NCI-H1048 (cell line): ENCODE results near the gene SLC5A5.
"Not testable (repeated sequence)": the region's sequence is repeated elsewhere in the genome, so short reads cannot be mapped to it uniquely, and the experiment has no call there.

Experiments
- DNase-seq: peaks from one replicate; lab custom pipeline; 2025; lab: John Stamatoyannopoulos, UW

SLC5A5 gene

DNA sequence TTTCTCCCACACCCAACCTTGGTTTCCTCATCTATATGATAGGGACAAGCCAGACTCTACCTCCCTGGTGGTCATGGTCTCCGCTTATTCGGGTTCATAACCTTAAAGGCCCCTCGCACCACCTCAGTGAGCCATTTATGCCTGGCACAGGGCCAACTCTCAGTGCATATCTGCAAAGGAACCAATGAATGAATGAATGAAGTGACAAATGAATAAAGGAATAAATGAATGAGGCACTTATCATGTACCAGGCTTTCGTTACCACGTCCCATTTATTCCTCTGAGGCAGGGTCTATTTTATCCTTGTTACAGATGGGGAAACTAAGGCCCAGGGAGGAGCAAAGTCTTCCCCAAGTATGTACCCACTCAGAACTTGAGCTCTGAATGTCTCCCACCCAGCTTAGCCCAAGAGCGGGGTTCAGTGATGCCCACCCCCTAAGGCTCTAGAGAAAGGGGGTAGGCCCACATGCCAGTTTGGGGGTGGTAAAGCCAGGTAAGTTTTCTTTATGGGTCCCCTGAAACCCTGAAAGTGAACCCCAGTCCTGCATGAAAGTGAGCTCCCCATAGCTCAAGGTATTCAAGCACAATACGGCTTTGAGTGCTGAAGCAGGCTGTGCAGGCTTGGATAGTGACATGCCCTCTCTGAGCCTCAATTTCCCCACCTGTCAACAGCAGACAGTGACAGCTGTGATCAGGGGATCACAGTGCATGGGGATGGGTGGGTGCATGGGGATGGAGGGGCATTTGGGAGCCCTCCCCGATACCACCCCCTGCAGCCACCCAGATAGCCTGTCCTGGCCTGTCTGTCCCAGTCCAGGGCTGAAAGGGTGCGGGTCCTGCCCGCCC is 490 bp upstream of the SLC5A5 start:
- DNase-seq, result no peak

DNA sequence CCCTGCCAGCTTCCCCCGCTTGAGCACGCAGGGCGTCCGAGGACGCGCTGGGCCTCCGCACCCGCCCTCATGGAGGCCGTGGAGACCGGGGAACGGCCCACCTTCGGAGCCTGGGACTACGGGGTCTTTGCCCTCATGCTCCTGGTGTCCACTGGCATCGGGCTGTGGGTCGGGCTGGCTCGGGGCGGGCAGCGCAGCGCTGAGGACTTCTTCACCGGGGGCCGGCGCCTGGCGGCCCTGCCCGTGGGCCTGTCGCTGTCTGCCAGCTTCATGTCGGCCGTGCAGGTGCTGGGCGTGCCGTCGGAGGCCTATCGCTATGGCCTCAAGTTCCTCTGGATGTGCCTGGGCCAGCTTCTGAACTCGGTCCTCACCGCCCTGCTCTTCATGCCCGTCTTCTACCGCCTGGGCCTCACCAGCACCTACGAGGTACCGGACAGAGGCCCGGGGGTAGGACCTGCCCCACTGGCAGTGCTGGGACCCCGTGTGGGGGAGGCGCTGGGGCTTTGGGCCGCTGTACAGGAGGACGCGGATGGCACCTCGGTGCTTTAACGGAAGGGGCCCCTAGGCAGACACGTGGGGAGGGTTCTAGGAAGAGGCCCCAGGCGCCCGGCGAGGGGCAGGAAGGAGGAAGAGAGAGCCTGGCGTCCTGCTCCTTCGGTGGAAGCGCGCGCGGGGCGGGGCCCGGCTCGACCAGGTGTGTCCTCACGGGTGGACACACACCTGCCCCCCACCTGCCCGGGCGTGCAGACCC is 681 bp downstream of the SLC5A5 start:
- DNase-seq, result no peak

DNA sequence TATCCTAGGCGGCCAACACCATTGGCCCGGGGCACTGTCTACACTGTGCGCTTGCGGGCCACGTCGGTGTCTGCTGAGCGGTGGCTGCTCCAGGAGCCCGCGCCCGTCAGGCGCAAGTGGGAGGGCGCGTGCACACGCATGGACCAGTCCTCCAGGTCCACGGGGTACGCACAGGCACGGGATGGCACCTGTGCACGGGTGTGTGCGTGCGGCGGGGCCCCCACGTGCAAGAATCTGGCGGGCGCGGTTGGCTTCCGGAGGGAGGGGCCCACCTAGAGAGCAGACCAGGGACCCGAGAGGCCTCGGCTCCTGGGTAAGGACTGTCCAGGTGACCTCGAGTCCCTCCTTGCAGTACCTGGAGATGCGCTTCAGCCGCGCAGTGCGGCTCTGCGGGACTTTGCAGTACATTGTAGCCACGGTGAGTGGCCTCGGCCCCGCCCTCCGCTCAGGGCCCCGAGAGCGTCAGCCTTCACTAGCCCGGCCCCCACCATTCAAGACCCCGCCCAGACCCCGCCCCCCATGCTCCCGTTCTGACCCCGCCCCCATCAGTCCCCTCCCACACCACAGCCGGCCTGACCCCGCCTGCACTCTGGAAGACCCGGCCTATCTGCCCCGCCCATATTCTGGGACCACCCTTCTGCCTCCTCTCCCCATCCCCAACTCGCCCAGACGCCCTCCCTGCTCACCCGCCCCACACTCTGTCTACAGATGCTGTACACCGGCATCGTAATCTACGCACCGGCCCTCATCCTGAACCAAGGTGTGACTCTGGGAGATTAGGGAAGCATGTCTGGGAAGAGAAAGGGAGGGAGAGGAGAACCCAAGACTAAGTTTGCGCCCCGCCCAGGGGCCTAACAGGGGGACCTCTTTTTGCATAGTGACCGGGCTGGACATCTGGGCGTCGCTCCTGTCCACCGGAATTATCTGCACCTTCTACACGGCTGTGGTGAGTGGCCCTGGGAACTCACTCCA is 2.3 kb downstream of the SLC5A5 start:
- DNase-seq, result no peak

DNA sequence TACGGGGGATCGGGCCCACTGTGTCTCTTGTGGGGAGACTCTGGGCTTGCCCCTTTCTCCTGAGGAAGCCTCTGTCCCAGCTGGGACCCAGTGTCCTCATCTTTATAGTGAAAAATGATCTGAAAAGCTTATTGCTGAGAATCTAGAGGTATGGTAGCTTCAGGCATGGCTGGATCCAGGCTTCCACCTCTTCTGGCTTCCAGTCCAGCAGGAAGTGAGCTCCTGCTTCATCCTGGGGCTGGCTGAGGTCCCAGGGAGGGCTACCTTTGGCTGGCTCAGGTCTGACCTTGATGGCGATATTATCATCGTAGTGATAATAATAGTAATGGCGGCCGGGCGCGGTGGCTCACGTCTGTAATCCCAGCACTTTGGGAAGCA is 3.0 kb downstream of the SLC5A5 start:
- DNase-seq, result no peak

DNA sequence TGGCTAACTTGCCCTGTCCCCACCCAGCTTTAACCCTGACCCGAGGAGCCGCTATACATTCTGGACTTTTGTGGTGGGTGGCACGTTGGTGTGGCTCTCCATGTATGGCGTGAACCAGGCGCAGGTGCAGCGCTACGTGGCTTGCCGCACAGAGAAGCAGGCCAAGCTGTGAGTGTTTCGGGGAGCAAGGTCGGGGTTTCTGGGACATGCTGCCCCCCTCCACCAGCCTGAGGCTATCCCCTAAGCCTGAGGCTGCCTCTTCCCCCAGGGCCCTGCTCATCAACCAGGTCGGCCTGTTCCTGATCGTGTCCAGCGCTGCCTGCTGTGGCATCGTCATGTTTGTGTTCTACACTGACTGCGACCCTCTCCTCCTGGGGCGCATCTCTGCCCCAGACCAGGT is 6.0 kb downstream of the SLC5A5 start:
- DNase-seq, result no peak

DNA sequence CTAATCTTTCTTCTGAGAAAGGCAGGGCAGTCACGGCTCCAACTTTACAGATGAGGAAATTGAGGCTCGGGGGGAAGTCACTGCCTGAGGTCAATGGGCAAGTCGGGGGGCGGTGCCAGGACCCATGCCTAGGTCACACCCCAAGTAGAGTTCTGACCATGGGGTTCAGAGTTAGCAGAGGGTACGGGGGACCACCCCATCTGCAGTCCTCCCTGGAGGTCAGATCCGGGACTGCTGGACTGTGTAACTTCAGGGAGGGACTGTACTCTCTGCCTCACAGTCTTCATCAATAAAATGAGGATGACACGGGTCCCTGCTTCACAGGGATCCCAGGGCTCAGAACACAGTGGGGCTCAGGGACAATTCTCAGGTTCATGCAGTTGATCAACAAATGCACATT is 7.7 kb downstream of the SLC5A5 start:
- DNase-seq, result no peak

DNA sequence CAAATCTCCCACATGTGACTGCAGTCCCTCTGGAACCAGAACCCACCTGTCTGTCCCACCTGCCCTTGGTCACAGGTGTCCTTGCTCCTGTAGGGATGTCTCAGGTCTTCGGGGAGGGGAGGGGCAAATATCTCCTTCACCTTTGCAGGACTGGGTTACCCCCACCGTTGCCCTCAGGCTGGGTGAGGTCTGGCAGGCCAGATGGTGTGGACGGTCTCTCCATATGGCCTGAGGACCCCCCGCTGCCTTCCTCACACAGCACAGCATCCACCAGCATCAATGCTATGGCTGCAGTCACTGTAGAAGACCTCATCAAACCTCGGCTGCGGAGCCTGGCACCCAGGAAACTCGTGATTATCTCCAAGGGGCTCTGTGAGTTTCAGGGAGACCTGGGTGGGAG is 10.0 kb downstream of the SLC5A5 start:
- DNase-seq, result no peak

DNA sequence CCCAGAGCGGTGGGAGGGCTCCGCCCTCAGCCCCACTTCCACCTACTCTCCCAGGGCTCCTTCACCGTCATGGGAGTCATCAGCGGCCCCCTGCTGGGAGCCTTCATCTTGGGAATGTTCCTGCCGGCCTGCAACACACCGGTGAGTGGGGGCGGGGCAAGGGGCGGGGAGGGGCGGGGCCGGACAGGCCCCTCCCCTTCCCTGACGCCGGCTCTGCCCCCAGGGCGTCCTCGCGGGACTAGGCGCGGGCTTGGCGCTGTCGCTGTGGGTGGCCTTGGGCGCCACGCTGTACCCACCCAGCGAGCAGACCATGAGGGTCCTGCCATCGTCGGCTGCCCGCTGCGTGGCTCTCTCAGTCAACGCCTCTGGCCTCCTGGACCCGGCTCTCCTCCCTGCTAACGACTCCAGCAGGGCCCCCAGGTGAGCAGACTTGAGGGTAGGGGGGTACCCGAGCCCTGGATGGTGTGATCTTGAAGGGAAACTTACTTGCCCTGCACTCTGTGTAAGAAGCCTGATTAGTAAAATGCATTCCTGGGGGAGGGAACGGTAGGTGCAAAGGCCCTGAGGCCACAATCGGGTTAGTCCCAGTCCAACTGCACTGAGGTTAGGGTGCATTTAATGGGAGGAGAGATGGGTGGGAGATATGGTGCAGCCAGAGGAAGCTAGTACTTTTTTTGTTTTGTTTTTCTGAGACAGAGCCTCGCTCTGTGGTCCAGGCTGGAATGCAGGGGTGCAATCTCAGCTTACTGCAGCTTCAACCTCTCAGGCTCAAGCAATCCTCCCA is 12.1 kb downstream of the SLC5A5 start:
- no peak for DNase-seq

DNA sequence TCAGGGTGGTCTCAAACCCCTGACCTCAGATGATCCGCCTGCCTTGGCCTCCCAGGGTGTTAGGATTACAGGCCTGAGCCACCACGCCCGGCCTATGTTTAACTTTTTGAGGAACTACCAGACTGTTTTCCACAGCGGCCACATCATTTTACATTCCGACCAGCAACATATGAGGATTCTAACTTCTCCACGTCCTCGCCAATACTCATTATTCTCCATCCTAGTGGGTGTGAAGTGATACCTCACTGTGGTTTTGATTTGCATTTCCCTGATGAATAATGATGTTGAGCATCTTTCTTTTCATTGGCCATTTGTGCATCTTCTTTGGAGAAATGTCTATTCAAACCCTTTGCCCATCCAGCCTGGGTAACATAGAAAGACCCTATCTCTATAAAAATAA is 14.8 kb downstream of the SLC5A5 start:
- no peak for DNase-seq

DNA sequence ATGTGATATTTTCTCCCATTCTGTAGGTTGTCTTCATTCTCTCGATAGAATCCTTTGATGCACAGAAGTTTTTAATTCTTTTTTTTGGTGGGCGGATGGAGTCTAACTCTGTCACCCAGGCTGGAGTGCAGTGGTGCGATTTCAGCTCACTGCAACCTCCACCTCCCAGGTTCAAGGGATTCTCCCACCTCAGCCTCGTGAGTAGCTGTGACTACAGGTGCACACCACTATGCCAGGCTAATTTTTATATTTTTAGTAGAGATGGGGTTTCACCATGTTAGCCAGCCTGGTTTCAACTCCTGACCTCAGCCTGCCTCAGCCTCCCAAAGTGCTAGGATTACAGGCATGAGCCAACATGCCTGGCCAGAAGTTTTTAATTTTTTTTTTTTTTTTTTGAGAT is 15.5 kb downstream of the SLC5A5 start:
- not testable (repeated sequence) for DNase-seq

DNA sequence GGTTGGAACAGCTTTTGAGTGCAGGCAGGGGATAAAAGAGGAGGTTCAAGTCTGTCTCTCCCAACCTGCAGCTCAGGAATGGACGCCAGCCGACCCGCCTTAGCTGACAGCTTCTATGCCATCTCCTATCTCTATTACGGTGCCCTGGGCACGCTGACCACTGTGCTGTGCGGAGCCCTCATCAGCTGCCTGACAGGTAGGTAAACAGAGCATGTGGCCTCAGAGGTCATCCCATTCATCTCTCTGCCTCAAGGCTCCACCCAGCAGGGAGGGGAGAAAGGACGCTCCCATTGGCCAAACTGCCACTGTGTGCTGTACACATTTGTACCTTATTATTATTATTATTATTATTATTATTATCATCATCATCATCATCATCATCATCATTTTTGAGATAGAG is 16.5 kb downstream of the SLC5A5 start:
- DNase-seq, result no peak

DNA sequence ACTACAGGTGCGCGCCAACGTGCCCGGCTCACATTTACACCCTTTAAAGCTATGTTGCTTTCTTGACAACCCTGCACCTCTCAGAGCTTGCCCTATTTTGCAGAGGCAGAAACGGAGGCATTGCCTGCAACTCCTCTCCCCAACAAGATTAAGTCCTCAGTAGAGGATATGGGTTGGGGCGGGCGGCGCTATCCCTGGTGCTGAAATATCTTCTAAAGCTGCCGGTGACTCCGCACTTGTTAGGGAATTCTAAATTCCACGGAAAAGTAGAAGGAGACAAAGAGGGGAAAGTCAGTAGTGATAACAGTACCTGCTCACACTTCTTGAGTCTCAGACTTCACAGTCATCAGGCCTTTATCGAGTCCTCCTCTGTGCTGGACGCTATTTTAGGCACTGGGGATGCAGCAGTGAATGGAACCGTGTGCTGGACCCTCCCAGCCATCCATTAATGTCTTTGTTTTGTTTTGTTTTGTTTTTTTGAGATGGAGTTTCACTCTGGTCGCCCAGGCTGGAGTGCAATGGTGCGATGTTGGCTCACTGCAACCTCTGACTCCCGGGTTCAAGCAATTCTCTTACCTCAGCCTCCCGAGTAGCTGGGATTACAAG is 18.0 kb downstream of the SLC5A5 start:
- DNase-seq, result no peak

DNA sequence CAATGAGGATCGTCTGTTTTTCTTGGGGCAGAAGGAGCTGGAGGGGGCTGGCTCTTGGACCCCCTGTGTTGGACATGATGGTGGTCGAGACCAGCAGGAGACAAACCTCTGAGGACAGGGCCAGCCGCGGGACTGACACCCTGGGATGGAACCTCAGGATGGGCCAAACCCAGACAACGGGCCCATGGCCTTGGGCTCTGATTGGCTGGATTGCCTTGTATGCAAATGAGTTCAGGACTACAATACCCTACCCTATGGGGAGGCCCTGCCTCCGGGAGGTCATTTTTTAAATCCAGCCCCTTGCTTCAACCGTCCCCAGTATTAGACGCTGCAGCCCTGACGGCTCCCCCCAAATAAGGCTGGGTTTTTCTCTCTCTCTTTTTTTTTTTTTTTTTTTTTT is 22.0 kb downstream of the SLC5A5 start:
- no peak for DNase-seq

DNA sequence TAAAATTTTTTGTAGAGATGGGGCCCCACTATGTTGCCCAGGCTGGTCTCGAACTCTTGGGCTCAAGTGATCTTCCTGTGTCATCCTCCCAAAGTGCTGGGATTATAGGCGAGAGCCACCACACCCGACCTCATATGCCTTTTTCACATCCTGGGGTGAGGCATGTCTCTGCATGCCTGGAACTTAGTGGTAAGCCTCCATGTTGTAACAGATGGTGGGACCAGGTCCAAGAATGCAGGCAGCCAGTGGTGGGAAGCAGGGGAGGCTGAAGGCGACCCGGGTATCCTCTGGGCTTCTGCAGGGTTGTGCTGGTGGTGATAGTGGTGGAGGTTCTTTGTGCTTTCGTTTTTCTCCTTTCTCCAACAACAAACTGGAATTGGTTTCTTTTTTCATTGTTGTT is 31.0 kb downstream of the SLC5A5 start:
- no peak for DNase-seq

DNA sequence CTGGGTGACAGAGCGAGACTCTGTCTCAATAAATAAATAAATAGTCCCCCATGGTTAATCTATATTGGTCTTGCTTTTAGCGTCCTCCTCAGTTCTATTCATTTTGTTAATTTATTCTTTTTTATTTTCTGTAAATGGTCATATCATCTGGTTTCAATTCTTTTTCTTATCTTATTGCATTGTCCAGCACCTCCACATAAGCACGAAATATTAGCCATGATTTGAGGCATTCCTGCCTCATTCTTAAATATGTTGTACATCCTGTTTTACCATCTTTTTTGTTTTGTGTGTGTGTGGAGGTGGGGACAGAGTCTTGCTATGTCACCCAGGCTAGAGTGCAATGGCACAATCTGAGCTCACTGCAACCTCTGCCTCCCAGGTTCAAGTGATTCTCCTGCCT is 36.5 kb downstream of the SLC5A5 start:
- no peak for DNase-seq

DNA sequence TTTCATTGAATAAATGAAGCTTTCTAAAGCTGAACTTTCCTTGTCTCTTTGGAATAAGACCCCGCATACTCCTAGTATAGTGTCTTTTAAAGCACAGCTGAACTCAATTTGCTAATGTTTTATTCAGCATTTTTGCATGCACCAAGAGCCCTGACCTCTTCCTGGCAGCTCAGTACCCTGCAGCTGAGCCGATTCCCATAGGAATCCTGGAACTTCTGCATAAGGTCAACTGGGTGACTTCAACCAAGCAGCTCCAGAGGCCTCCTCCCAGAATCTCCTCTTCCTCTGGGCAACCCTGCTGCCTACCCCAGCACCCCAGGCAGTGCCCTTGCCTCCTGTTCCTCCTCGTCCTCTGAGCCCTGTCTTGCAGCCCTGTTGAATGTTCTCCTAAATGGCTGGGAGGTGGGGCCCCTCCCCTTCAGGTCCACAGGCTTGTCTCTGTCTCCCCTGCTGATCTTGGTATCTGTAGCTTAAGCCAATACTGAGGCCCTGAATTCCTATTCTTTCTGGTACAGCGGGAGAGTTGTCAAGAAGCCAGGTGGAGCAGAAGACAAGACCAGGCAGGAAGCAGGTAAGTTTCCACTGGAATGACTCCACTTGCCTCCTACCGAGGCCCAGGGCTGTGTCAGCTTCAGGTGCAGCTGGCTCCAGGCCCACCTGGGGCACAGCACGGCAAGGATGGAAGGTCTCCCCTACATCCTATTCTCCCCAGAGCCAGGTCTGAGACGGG is 37.4 kb downstream of the SLC5A5 start:
- no peak for DNase-seq

DNA sequence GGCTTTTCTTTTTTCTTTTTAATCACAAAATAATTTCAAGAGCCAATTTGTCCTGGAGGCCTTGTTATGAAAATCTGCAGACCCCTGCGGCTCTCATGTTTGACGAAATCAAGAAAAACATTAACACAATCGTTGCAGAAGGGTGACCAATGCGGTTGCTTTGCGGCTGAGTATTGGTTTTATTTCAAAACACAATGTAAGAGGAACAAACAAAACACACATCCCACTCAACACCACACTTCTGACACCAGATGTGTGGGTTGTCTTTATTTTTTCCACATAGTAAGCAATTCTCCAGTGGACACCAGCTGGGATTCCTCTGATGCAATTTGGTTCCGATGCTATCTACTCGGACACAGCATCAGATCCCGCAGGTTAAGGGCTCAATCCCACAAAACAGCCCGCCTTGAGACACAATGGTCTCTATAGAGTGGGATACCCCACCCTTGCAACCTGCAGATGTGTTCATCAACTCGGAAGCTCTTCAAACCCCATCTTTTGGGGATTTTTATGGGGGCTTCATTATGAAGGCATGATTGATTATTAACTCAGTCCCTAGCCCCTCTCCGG is 39.1 kb downstream of the SLC5A5 start:
- no peak for DNase-seq

DNA sequence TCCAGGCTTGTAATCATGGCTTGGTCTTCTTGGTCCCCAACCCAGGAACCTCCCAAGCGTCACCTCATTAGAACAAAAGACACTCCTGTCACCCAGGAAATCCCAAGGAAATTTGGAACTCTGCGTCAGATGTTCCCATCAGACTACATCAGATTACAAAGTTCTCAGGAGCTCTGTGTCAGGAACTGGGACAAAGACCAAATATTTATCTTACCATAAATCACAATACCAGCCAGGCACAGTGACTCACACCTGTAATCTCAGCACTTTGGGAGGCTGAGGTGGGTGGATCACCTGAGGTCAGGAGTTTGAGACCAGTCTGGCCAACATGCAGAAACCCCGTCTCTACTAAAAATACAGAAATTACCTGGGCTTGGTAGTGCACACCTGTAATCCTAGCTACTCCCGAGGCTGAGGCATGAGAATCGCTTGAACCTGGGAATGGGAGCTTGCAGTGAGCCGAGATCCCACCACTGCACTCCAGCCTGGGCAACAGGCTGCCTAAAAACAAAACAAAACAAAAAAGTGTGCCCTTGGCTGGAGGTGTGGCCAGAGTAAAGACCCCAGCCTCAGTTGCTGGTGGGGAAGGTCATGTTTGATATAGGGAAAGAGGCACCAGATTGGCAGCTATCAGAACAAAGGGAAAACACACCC is 44.3 kb downstream of the SLC5A5 start:
- no peak for DNase-seq

DNA sequence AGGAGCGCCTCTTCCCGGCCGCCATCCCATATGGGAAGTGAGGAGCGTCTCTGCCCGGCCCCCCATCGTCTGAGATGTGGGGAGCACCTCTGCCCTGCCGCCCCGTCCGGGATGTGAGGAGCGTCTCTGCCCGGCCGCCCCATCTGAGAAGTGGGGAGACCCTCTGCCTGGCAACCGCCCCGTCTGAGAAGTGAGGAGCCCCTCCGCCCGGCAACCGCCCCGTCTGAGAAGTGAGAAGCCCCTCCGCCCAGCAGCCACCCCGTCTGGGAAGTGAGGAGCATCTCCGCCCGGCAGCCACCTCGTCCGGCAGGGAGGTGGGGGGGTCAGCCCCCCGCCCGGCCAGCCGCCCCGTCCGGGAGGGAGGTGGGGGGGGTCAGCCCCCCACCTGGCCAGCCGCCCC is 46.4 kb downstream of the SLC5A5 start:
- DNase-seq, result not testable (repeated sequence)

DNA sequence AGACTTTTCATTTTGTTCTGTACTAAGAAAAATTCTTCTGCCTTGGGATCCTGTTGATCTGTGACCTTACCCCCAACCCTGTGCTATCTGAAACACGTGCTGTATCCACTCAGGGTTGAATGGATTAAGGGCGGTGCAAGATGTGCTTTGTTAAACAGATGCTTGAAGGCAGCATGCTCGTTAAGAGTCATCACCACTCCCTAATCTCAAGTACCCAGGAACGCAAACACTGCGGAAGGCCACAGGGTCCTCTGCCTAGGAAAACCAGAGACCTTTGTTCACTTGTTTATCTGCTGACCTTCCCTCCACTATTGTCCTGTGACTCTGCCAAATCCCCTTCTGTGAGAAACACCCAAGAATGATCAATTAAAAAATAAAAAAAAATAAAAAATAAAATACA is 47.4 kb downstream of the SLC5A5 start:
- not testable (repeated sequence) for DNase-seq
